K562 (cell line): Measurements from ENCODE around the gene TP53BP1. TPM values are rescaled to one million over a fixed set of nuclear protein-coding genes. Genes with fewer than 3 reads are reported as not detected.

Experiments
- ATAC-seq: fragments of 200-7000 bp; cut with Tn5 transposase; 3 replicates; pipeline ENCODE4 v1.9.1; 2020; ENCODE audit warnings: moderate library complexity
- BruUV-seq: library from RNA; stranded (reverse); fragments of 400-500 nt; replicated peaks from 2 replicates; lab custom pipeline; 2021; lab: Mats Ljungman, UMichigan
- CTCF ChIA-PET: fragments of 300-600 bp; formaldehyde crosslinking; extraction: SDS; loops from one replicate; lab custom pipeline; 2021; ENCODE audit warnings: low intra/inter-chr PET ratio; lab: Yijun Ruan, JAX
- POLR2A ChIA-PET: fragments of 300-600, 350-650 bp; sonication (Branson Sonifier 250); formaldehyde crosslinking; extraction: SDS; loops from one replicate; lab custom pipeline; 2021; ENCODE audit warnings: antibody characterized with exemption, inconsistent platforms; lab: Yijun Ruan, JAX
- DNase-seq, 4 experiments: peaks; one replicate each; pipeline versions ENCODE4 v3.0.0 to v3.0.0-alpha.2; 2011 to 2018; ENCODE audit warnings: low spot score in 3 of 4, mixed read lengths in 3 of 4; ENCODE audit errors: extremely low read depth in 1 of 4
- FAIRE-seq: peaks from 2 replicates; lab custom pipeline; 2011; peaks lifted over from hg19 to GRCh38; lab: Jason Lieb, UNC
- H2AFZ ChIP-seq: 2 replicates; pipeline ENCODE4 v1.6.0; 2011; ENCODE audit warnings: low read depth, low read length, control low read depth, inconsistent platforms
- H3K27ac ChIP-seq: fragments of 200-600 bp; 3 replicates; pipeline ENCODE4 v1.8.0; 2011; ENCODE audit warnings: low read depth, mild to moderate bottlenecking, control low read depth, inconsistent platforms, low read length, moderate library complexity, mixed read lengths; ENCODE audit errors: extremely low read depth
- H3K27me3 ChIP-seq, 2 experiments: fragments of 300-600 bp in 1 of 2; 2 replicates in 1 of 2; 3 replicates in 1 of 2; pipeline versions ENCODE4 v1.6.0 to v1.8.0; 2011; ENCODE audit warnings: inconsistent platforms in 2 of 2, low read length in 2 of 2, mild to moderate bottlenecking in 1 of 2, mixed read lengths in 1 of 2, moderate library complexity in 1 of 2; ENCODE audit not compliant: control insufficient read depth in 2 of 2, insufficient read depth in 2 of 2
- H3K36me3 ChIP-seq: fragments of 300-600 bp; 3 replicates; pipeline ENCODE4 v1.8.0; 2011; ENCODE audit warnings: mild to moderate bottlenecking, low read length, inconsistent platforms; ENCODE audit not compliant: control insufficient read depth, insufficient read depth
- H3K4me1 ChIP-seq, 2 experiments: fragments of 200-600 bp in 1 of 2; replicated peaks in 1 of 2; 2 replicates in 1 of 2; 3 replicates in 1 of 2; pipeline versions ENCODE4 v1.5.1 to v1.8.0; 2011; ENCODE audit warnings: inconsistent platforms in 2 of 2, low read length in 2 of 2, mild to moderate bottlenecking in 1 of 2, mixed read lengths in 1 of 2, moderate library complexity in 1 of 2; ENCODE audit not compliant: control insufficient read depth in 2 of 2, insufficient read depth in 2 of 2
- H3K4me2 ChIP-seq: 2 replicates; pipeline ENCODE4 v1.6.1; 2011; ENCODE audit warnings: low read length, control low read depth, inconsistent platforms, mixed read lengths; ENCODE audit not compliant: insufficient read depth
- H3K4me3 ChIP-seq: fragments of 200-600 bp; sonication (generic), shearing (Covaris generic); 2 replicates; pipeline ENCODE4 v1.5.1; 2016; ENCODE audit warnings: control low read depth, inconsistent platforms
- H3K79me2 ChIP-seq: fragments of 200-600 bp; 3 replicates; pipeline ENCODE4 v1.8.0; 2011; ENCODE audit warnings: low read length, inconsistent platforms; ENCODE audit not compliant: control insufficient read depth, insufficient read depth
- H3K9ac ChIP-seq, 2 experiments: 2 replicates each; pipeline versions ENCODE4 v1.6.0 to v1.6.1; 2011; ENCODE audit warnings: low read depth in 2 of 2, low read length in 2 of 2, control low read depth in 1 of 2, inconsistent platforms in 1 of 2, mild to moderate bottlenecking in 1 of 2, mixed read lengths in 1 of 2; ENCODE audit not compliant: insufficient read depth in 1 of 2
- H3K9me1 ChIP-seq: one replicate; pipeline ENCODE4 v1.6.0; 2011; ENCODE audit warnings: inconsistent platforms, mild to moderate bottlenecking, low read length, moderate library complexity; ENCODE audit not compliant: control insufficient read depth, insufficient read depth
- H3K9me3 ChIP-seq: replicated peaks from 2 replicates; pipeline ENCODE4 v1.5.1; 2011; ENCODE audit warnings: low read depth, low read length, inconsistent platforms; ENCODE audit not compliant: control insufficient read depth, insufficient read depth
- H4K20me1 ChIP-seq: replicated peaks from 2 replicates; pipeline ENCODE4 v1.6.1; 2011; ENCODE audit warnings: low read length, inconsistent platforms, mixed read lengths; ENCODE audit not compliant: control insufficient read depth, insufficient read depth
- BRF1 ChIP-seq: IDR thresholded peaks from 3 replicates; pipeline ENCODE4 v1.6.1; 2011; ENCODE audit warnings: borderline replicate concordance, mild to moderate bottlenecking; ENCODE audit not compliant: insufficient read length; ENCODE audit errors: extremely low read depth
- CHCHD3 ChIP-seq: fragments of 250-450 bp; sonication (Bioruptor Pico); IDR thresholded peaks from 2 replicates; pipeline ENCODE4 v2.1.2; 2022; ENCODE audit warnings: mild to moderate bottlenecking
- E2F3 ChIP-seq: fragments of 250-450 bp; sonication (Bioruptor Pico); IDR thresholded peaks from 2 replicates; pipeline ENCODE4 v1.4.0; 2020; ENCODE audit warnings: mild to moderate bottlenecking
- FOXK2 ChIP-seq, 2 experiments: fragments of 450-650 bp; IDR thresholded peaks in 1 of 2; conservative IDR thresholded peaks in 1 of 2; 2 replicates each; pipeline ENCODE4 v1.6.1; 2016; ENCODE audit warnings: low read depth in 2 of 2, mild to moderate bottlenecking in 1 of 2
- HCFC1 ChIP-seq: IDR thresholded peaks from 2 replicates; pipeline ENCODE4 v1.6.1; 2012; ENCODE audit warnings: low read depth, low read length, improper control_type of control experiment
- SAP30 ChIP-seq: fragments of 200-600 bp; sonication (generic); IDR thresholded peaks from 2 replicates; pipeline ENCODE4 v1.6.1; 2012; ENCODE audit warnings: borderline replicate concordance, low read depth, mild to moderate bottlenecking, moderate library complexity, low read length, control low read depth, inconsistent platforms; ENCODE audit not compliant: insufficient read depth, poor library complexity, severe bottlenecking
- SIN3A ChIP-seq, 2 experiments: fragments of 150-350 bp in 1 of 2; IDR thresholded peaks; 2 replicates each; pipeline ENCODE4 v1.6.1; 2011 to 2016; ENCODE audit warnings: borderline replicate concordance in 2 of 2, low read depth in 2 of 2, low read length in 2 of 2, mild to moderate bottlenecking in 2 of 2, moderate library complexity in 2 of 2; ENCODE audit not compliant: control insufficient read depth in 1 of 2
- SMARCA5 ChIP-seq: fragments of 450-650 bp; IDR thresholded peaks from 2 replicates; pipeline ENCODE4 v1.6.1; 2016
- TAF15 ChIP-seq: fragments of 200-400 bp; formaldehyde crosslinking; IDR thresholded peaks from 2 replicates; pipeline ENCODE4 v1.6.1; 2017; ENCODE audit warnings: mild to moderate bottlenecking, low read depth, low read length, moderate library complexity
- TAF9B ChIP-seq: fragments of 450-650 bp; IDR thresholded peaks from 2 replicates; pipeline ENCODE4 v1.6.1; 2018; ENCODE audit warnings: mild to moderate bottlenecking; ENCODE audit not compliant: partially characterized antibody
- WGBS: fragments of 100-300 bp; shearing (Covaris generic); methylation state at CpG from one replicate; pipeline ENCODE4 v1.1.6; 2016; ENCODE audit warnings: low coverage, mixed read lengths; ENCODE audit not compliant: insufficient coverage; ENCODE audit errors: missing lambda C conversion rate; 5-methylcytosine and 5-hydroxymethylcytosine counted together
- in situ Hi-C: fragments of 300-500 bp; cut with MboI; formaldehyde crosslinking; loops from 4 replicates; pipeline ENCODE4 v1.15.0; 2018; ENCODE audit warnings: inconsistent platforms, mixed read lengths
- intact Hi-C: fragments of 100-400 bp; cut with micrococcal nuclease; formaldehyde crosslinking; loops from 2 replicates; pipeline ENCODE4 v1.14.2; 2022
- polyA plus RNA-seq, 8 experiments: library from polyadenylated mRNA; depleted of rRNA in 4 of 8; stranded (reverse) in 5 of 8; unstranded in 3 of 8; fragments of >200 nt; fragmentation: Nextera tagmentation in 2 of 8; fragmentation: Illumina TruSeq in 1 of 8; extraction: Ambion mirVana in 2 of 8; extraction: Trizol in 1 of 8; gene quantifications; 2 replicates each; pipeline versions ENCODE4 v1.2.1 to v1.2.3, GENCODE V29; 2011 to 2014; ENCODE audit warnings: inconsistent platforms in 1 of 8, missing spikeins in 1 of 8
- total RNA-seq, 7 experiments: library from RNA; depleted of rRNA in 6 of 7; stranded (reverse); fragments of >200 nt in 6 of 7; fragmentation: Illumina TruSeq in 2 of 7; extraction: Trizol in 2 of 7; gene quantifications; 2 replicates each; pipeline versions ENCODE4 v1.2.1 to v1.2.3, GENCODE V29; 2011 to 2021; ENCODE audit warnings: low replicate concordance in 1 of 7
- TF ChIP-seq, protein P1 (sequence below), 3 experiments: fragments of 200-800 bp in 1 of 3; sonication (Bioruptor generic) in 1 of 3; sonication (generic) in 1 of 3; formaldehyde crosslinking in 1 of 3; IDR thresholded peaks; 2 replicates each; pipeline versions ENCODE4 v1.6.1 to v1.8.0; 2016 to 2022; ENCODE audit warnings: mild to moderate bottlenecking in 2 of 3, missing compliant biosample characterization in 2 of 3, missing genetic modification characterization in 2 of 3, missing genetic modification reagents in 1 of 3
- TF ChIP-seq, protein P2 (sequence below): fragments of 450-650 bp; IDR thresholded peaks from 2 replicates; pipeline ENCODE4 v1.6.1; 2018; ENCODE audit not compliant: partially characterized antibody
- TF ChIP-seq, protein P3 (sequence below): IDR thresholded peaks from 2 replicates; pipeline ENCODE4 v1.6.1; 2011; ENCODE audit not compliant: insufficient read length; ENCODE audit errors: extremely low read depth

TP53BP1 gene
- total and polyA plus RNA-seq, 9 of the 15 experiments (the other 6 are each of a cell fraction or from before 2014, with no cell fraction given) = 5.7 to 63.3 (median 30.9) TPM

GRCh38 chr15:43517354-43518196, 24.6 kb upstream of the TP53BP1 start, which contains the start of gene MAP1A:
Gene MAP1A, plus strand, starts transcription at chr15:43517608. Its CDS starts 3,866 bp downstream, at chr15:43521474.
- CTCF ChIA-PET = no interaction called here
- Histone ChIP-seq H3K9me1 (no peaks in the 10 kb centered on the region), H3K9me3 (no peaks in the 10 kb centered on the region), H3K4me2 (peak within 1 kb of the TSS; percentile 98), H3K36me3 (peaks cover 24% of the 10 kb centered on the region; the same call in 2 of the 3 replicates), H3K27me3 (no peaks in the 10 kb centered on the region), H3K79me2 (peaks cover 24% of the 10 kb centered on the region; the same call in 2 of the 3 replicates), H3K27ac (peak within 1 kb of the TSS; percentile 80), H4K20me1 (no peaks in the 10 kb centered on the region), H3K4me1 (peaks cover 46 to 50% of the 10 kb centered on the region in 2 experiments), H3K9ac (peak within 1 kb of the TSS; percentile 79 to 80), H3K4me3 (peak within 1 kb of the TSS; percentile 56), H2AFZ (peak within 1 kb of the TSS; percentile 92)
- DNase-seq (peak; percentile 84 to 90 (median 88)), FAIRE-seq (no peak), ATAC-seq (peak; percentile 79)
- no TSS peak for BruUV-seq
- POLR2A ChIA-PET = interaction anchor here (0.5 to 9.1 kb wide), 6 partner anchors 10 to 752 kb away, joined by 3 to 63 read pairs (median 3); no protein-coding TSS in a partner anchor
- in situ Hi-C loops = no loop called here
- WGBS = 2% methylated on average over 6 of the region's 15 CpGs
- intact Hi-C loops = no loop called here
- TF ChIP-seq, protein P1, sequence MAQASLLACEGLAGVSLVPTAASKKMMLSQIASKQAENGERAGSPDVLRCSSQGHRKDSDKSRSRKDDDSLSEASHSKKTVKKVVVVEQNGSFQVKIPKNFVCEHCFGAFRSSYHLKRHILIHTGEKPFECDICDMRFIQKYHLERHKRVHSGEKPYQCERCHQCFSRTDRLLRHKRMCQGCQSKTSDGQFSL (CRISPR knock-in tag; IDR thresholded peaks at IDR 0.05) = no peak
- TF ChIP-seq, protein P1 (tag; IDR thresholded peaks at IDR 0.05) = peak in 1 of 2 experiments; percentile 86; a peak in 1 of 4 replicates
- TF ChIP-seq SMARCA5 (peak; percentile 60; the same call in 1 of the 2 replicates), SAP30 (peak; percentile 91), CHCHD3 (no peak), TAF15 (no peak), FOXK2 (conservative IDR thresholded peaks at IDR 0.05 in 1 of 2, IDR thresholded peaks at IDR 0.05 in 1 of 2; ENCODE audit: low read depth in 2 of 2) (peak in 1 of 2 experiments; percentile 33; a peak in 1 of 4 replicates), E2F3 (CRISPR knock-in tag) (no peak), TAF9B (no peak), SIN3A (IDR thresholded peaks at IDR 0.05; ENCODE audit: borderline replicate concordance in 2 of 2, control insufficient read depth in 1 of 2, low read depth in 2 of 2, low read length in 2 of 2) (peak; percentile 70 to 80; a peak in 3 of 4 replicates), HCFC1 (no peak), BRF1 (no peak)
- TF ChIP-seq, protein P2, sequence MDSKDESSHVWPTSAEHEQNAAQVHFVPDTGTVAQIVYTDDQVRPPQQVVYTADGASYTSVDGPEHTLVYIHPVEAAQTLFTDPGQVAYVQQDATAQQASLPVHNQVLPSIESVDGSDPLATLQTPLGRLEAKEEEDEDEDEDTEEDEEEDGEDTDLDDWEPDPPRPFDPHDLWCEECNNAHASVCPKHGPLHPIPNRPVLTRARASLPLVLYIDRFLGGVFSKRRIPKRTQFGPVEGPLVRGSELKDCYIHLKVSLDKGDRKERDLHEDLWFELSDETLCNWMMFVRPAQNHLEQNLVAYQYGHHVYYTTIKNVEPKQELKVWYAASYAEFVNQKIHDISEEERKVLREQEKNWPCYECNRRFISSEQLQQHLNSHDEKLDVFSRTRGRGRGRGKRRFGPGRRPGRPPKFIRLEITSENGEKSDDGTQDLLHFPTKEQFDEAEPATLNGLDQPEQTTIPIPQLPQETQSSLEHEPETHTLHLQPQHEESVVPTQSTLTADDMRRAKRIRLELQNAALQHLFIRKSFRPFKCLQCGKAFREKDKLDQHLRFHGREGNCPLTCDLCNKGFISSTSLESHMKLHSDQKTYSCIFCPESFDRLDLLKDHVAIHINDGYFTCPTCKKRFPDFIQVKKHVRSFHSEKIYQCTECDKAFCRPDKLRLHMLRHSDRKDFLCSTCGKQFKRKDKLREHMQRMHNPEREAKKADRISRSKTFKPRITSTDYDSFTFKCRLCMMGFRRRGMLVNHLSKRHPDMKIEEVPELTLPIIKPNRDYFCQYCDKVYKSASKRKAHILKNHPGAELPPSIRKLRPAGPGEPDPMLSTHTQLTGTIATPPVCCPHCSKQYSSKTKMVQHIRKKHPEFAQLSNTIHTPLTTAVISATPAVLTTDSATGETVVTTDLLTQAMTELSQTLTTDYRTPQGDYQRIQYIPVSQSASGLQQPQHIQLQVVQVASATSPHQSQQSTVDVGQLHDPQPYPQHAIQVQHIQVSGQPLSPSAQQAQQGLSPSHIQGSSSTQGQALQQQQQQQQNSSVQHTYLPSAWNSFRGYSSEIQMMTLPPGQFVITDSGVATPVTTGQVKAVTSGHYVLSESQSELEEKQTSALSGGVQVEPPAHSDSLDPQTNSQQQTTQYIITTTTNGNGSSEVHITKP = peak; percentile 96
- TF ChIP-seq, protein P3, sequence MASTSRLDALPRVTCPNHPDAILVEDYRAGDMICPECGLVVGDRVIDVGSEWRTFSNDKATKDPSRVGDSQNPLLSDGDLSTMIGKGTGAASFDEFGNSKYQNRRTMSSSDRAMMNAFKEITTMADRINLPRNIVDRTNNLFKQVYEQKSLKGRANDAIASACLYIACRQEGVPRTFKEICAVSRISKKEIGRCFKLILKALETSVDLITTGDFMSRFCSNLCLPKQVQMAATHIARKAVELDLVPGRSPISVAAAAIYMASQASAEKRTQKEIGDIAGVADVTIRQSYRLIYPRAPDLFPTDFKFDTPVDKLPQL = no peak
